ENCODE measurements around the gene LRP1. TPM values are rescaled to one million over a fixed set of nuclear protein-coding genes. Genes with fewer than 3 reads are reported as not detected.

Gene LRP1
- total and polyA plus RNA-seq, 2 experiments from 2014 or later: 26.6 to 145 TPM

DNA sequence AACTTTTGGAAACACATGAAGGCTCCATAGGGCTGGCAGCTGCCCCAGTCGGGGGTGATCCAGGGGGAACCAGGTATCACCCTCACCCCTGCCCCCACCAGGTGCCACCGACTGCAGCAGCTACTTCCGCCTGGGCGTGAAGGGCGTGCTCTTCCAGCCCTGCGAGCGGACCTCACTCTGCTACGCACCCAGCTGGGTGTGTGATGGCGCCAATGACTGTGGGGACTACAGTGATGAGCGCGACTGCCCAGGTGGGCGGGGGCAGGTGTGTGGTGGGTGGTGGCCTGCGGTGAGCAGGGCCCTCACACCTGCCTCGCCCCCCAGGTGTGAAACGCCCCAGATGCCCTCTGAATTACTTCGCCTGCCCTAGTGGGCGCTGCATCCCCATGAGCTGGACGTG is 66.0 kb downstream of the LRP1 start:
- Mint-ChIP-seq H3K36me3 (ENCODE audit: low read depth) (peaks cover 97% of the 10 kb centered on the region), H3K4me1 (no peaks in the 10 kb centered on the region), H3K27me3 (ENCODE audit: insufficient read depth, low read depth, poor library complexity) (peaks cover 14% of the 10 kb centered on the region), H3K4me3 (no peak overlapping the region), H3K27ac (no peak overlapping the region), H3K9me3 (no peaks in the 10 kb centered on the region; the same call in 2 of the 3 replicates)
- H3F3A ChIP-seq (replicated peaks; ENCODE audit: low read depth): peaks cover 12% of the 10 kb centered on the region; the same call in 1 of the 2 replicates
- no peaks in the 10 kb centered on the region for H3K4me1 ChIP-seq (ENCODE audit: insufficient read depth)
- no peak overlapping the region for H3K4me3 ChIP-seq
- no peak overlapping the region for H2AFZ ChIP-seq
- DNase-seq (ENCODE audit: low spot score) (no peak), ATAC-seq (no peak)
- no peak overlapping the region for H3K4me2 ChIP-seq
- no peaks in the 10 kb centered on the region for H3K9me2 ChIP-seq (ENCODE audit: insufficient read depth)
- no peaks in the 10 kb centered on the region for H3K79me2 ChIP-seq (replicated peaks; ENCODE audit: insufficient read depth)
- TF ChIP-seq REST (IDR thresholded peaks at IDR 0.05; ENCODE audit: unreplicated experiment) (no peak), JUNB (IDR thresholded peaks at IDR 0.05; ENCODE audit: unreplicated experiment) (no peak), EZH2 (IDR thresholded peaks at IDR 0.05; ENCODE audit: low read depth, unreplicated experiment) (no peak), EZH2phosphoT487 (IDR thresholded peaks at IDR 0.05; ENCODE audit: unreplicated experiment) (no peak), ZNF331 (CRISPR knock-in tag; IDR thresholded peaks at IDR 0.05; ENCODE audit: low read depth) (no peak), ZNF114 (CRISPR knock-in tag; IDR thresholded peaks at IDR 0.05) (no peak), CREB1 (CRISPR knock-in tag; IDR thresholded peaks at IDR 0.05; ENCODE audit: low read depth) (no peak), NANOG (IDR thresholded peaks at IDR 0.05; ENCODE audit: borderline replicate concordance) (no peak), STAT1 (IDR thresholded peaks at IDR 0.05; ENCODE audit: unreplicated experiment) (no peak), POLR2AphosphoS5 (IDR thresholded peaks at IDR 0.05; ENCODE audit: low read depth) (no peak)
- TF ChIP-seq, protein P1, sequence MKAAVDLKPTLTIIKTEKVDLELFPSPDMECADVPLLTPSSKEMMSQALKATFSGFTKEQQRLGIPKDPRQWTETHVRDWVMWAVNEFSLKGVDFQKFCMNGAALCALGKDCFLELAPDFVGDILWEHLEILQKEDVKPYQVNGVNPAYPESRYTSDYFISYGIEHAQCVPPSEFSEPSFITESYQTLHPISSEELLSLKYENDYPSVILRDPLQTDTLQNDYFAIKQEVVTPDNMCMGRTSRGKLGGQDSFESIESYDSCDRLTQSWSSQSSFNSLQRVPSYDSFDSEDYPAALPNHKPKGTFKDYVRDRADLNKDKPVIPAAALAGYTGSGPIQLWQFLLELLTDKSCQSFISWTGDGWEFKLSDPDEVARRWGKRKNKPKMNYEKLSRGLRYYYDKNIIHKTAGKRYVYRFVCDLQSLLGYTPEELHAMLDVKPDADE (IDR thresholded peaks at IDR 0.05): no peak
- TF ChIP-seq, protein P2, sequence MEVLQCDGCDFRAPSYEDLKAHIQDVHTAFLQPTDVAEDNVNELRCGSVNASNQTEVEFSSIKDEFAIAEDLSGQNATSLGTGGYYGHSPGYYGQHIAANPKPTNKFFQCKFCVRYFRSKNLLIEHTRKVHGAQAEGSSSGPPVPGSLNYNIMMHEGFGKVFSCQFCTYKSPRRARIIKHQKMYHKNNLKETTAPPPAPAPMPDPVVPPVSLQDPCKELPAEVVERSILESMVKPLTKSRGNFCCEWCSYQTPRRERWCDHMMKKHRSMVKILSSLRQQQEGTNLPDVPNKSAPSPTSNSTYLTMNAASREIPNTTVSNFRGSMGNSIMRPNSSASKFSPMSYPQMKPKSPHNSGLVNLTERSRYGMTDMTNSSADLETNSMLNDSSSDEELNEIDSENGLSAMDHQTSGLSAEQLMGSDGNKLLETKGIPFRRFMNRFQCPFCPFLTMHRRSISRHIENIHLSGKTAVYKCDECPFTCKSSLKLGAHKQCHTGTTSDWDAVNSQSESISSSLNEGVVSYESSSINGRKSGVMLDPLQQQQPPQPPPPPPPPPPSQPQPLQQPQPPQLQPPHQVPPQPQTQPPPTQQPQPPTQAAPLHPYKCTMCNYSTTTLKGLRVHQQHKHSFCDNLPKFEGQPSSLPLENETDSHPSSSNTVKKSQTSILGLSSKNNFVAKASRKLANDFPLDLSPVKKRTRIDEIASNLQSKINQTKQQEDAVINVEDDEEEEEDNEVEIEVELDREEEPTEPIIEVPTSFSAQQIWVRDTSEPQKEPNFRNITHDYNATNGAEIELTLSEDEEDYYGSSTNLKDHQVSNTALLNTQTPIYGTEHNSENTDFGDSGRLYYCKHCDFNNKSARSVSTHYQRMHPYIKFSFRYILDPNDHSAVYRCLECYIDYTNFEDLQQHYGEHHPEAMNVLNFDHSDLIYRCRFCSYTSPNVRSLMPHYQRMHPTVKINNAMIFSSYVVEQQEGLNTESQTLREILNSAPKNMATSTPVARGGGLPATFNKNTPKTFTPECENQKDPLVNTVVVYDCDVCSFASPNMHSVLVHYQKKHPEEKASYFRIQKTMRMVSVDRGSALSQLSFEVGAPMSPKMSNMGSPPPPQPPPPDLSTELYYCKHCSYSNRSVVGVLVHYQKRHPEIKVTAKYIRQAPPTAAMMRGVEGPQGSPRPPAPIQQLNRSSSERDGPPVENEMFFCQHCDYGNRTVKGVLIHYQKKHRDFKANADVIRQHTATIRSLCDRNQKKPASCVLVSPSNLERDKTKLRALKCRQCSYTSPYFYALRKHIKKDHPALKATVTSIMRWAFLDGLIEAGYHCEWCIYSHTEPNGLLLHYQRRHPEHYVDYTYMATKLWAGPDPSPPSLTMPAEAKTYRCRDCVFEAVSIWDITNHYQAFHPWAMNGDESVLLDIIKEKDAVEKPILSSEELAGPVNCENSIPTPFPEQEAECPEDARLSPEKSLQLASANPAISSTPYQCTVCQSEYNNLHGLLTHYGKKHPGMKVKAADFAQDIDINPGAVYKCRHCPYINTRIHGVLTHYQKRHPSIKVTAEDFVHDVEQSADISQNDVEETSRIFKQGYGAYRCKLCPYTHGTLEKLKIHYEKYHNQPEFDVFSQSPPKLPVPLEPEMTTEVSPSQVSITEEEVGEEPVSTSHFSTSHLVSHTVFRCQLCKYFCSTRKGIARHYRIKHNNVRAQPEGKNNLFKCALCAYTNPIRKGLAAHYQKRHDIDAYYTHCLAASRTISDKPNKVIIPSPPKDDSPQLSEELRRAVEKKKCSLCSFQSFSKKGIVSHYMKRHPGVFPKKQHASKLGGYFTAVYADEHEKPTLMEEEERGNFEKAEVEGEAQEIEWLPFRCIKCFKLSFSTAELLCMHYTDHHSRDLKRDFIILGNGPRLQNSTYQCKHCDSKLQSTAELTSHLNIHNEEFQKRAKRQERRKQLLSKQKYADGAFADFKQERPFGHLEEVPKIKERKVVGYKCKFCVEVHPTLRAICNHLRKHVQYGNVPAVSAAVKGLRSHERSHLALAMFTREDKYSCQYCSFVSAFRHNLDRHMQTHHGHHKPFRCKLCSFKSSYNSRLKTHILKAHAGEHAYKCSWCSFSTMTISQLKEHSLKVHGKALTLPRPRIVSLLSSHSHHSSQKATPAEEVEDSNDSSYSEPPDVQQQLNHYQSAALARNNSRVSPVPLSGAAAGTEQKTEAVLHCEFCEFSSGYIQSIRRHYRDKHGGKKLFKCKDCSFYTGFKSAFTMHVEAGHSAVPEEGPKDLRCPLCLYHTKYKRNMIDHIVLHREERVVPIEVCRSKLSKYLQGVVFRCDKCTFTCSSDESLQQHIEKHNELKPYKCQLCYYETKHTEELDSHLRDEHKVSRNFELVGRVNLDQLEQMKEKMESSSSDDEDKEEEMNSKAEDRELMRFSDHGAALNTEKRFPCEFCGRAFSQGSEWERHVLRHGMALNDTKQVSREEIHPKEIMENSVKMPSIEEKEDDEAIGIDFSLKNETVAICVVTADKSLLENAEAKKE (CRISPR knock-in tag; IDR thresholded peaks at IDR 0.05): no peak
- TF ChIP-seq, protein P3, sequence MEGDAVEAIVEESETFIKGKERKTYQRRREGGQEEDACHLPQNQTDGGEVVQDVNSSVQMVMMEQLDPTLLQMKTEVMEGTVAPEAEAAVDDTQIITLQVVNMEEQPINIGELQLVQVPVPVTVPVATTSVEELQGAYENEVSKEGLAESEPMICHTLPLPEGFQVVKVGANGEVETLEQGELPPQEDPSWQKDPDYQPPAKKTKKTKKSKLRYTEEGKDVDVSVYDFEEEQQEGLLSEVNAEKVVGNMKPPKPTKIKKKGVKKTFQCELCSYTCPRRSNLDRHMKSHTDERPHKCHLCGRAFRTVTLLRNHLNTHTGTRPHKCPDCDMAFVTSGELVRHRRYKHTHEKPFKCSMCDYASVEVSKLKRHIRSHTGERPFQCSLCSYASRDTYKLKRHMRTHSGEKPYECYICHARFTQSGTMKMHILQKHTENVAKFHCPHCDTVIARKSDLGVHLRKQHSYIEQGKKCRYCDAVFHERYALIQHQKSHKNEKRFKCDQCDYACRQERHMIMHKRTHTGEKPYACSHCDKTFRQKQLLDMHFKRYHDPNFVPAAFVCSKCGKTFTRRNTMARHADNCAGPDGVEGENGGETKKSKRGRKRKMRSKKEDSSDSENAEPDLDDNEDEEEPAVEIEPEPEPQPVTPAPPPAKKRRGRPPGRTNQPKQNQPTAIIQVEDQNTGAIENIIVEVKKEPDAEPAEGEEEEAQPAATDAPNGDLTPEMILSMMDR (conservative IDR thresholded peaks at IDR 0.05; ENCODE audit: low read depth in 2 of 2): no peak
- no peak overlapping the region for H3K27ac ChIP-seq (ENCODE audit: low read depth)
- no peaks in the 10 kb centered on the region; the same call in 1 of the 2 replicates for H4K20me1 ChIP-seq (replicated peaks; ENCODE audit: insufficient read depth)
- no peaks in the 10 kb centered on the region for H3K27me3 ChIP-seq (ENCODE audit: insufficient read depth)
- H3K36me3 ChIP-seq (ENCODE audit: insufficient read depth): peaks cover 26% of the 10 kb centered on the region; the same call in 1 of the 2 replicates
